ENCODE results near the gene BTBD7.

The BTBD7 gene

DNA sequence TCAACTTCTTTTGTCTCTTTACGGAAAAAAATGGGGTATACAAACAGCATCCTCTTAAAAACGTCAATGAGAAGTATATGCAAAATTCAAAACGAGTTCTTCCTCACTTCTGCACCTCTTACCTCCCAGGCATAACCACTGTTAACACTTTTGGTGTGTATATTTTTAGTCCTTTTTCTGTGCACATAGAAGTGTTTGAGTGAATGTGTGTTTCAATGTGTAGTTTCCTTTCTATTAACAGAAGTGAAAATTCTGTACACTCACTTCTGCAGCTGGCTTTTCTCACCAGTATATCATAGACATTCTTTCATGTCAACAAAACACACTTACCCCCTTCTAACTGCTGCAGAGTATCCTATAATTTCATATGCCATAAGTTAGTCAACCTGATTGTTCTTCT is 120.4 kb downstream of the BTBD7 start:
- Mint-ChIP-seq H3K27me3 (no peaks in the 10 kb centered on the region), H3K27ac (no peak overlapping the region), H3K4me1 (peaks cover 26% of the 10 kb centered on the region), H3K36me3 (peaks cover 8% of the 10 kb centered on the region), H3K4me3 (no peak overlapping the region), H3K9me3 (no peaks in the 10 kb centered on the region)

- Mint-ChIP-seq H3K27ac (peak overlapping the region; percentile 96), H3K27me3 (no peaks in the 10 kb centered on the region), H3K36me3 (peaks cover 6% of the 10 kb centered on the region)
Observed at GRCh38 chr14:93207468-93208308, 125.1 kb downstream of the BTBD7 start.

DNA sequence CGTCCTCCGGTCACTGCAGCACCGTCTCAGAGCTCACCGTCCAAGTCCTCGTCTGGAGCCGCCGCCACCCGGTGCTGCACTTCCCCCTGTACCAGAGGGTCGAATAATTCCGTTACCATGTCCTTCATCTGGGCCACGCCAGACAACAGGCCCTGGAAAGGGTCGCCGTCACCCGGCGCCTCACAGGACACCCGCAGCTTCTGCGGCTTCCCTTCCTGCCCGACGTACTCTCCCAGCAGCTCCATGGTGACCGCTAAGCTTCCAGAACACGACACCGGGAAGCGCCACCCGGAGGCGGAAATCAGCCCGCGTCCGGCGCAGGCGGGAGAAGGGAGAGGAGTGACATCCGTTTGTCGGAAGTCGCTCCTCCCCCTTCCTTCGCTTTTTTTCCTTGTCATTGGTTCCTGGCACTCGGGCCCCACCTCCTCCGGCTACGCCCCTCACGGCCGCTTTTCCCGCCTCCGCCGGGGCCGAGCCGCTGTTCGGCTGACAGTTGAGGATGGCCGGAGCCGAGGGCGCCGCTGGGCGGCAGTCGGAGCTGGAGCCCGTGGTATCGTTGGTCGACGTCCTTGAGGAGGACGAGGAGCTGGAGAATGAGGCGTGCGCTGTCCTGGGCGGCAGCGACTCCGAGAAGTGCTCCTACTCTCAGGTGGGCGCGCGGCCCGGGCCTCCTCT is 125.9 kb downstream of the BTBD7 start, which contains the start of the genes GON7 and UBR7:
GON7 (minus strand) TSS at position 273 of the 675 bp plus-strand sequence; CDS start at position 245, 28 bp downstream.
UBR7 (plus strand) TSS at position 464 of the 675 bp plus-strand sequence; CDS start at position 500, 36 bp downstream.
- Mint-ChIP-seq H3K36me3 (peaks cover 2% of the 10 kb centered on the region), H3K4me1 (peaks cover 57% of the 10 kb centered on the region), H3K27me3 (no peaks in the 10 kb centered on the region)

More at GRCh38 chr14:93207468-93208308, 125.1 kb downstream of the BTBD7 start:
- peaks cover 55% of the 10 kb centered on the region for H3K4me1 Mint-ChIP-seq
- H3K9me3 Mint-ChIP-seq: no peaks in the 10 kb centered on the region
- H3K4me3 Mint-ChIP-seq: peak overlapping the region; percentile 99

GRCh38 chr14:93201155-93201704 is 131.6 kb downstream of the BTBD7 start:
- no peak overlapping the region for H3K27ac Mint-ChIP-seq
- H3K27me3 Mint-ChIP-seq: no peaks in the 10 kb centered on the region
- no peak overlapping the region for H3K4me3 Mint-ChIP-seq
- peaks cover 4% of the 10 kb centered on the region for H3K36me3 Mint-ChIP-seq
- peaks cover 26% of the 10 kb centered on the region for H3K4me1 Mint-ChIP-seq
- no peaks in the 10 kb centered on the region for H3K9me3 Mint-ChIP-seq

More for the DNA sequence above, 125.9 kb downstream of the BTBD7 start, which contains the start of the genes GON7 and UBR7:
- peak within 1 kb of the TSS; percentile 99 for H3K4me3 Mint-ChIP-seq
- no peaks in the 10 kb centered on the region for H3K9me3 Mint-ChIP-seq
- peak within 1 kb of the TSS; percentile 96 for H3K27ac Mint-ChIP-seq

DNA sequence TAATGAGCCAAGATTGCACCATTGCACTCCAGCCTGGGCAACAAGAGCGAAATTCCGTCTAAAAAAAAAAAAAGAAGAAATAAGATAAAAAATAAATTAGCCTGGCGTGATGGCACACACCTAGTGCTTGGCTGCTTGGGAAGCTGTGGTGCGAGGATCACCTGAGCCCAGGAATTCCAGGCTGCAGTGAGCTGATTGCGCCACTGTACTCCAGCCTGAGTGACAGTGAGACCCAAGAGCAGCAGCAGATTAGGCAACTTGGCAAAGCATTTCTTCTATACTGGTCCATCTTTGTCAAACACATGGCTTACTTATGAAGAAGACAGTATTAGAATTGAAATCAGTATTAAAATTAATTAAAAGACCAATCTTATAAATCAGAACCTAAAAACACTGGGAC is 132.3 kb downstream of the BTBD7 start:
- no peak overlapping the region for H3K4me3 Mint-ChIP-seq

DNA sequence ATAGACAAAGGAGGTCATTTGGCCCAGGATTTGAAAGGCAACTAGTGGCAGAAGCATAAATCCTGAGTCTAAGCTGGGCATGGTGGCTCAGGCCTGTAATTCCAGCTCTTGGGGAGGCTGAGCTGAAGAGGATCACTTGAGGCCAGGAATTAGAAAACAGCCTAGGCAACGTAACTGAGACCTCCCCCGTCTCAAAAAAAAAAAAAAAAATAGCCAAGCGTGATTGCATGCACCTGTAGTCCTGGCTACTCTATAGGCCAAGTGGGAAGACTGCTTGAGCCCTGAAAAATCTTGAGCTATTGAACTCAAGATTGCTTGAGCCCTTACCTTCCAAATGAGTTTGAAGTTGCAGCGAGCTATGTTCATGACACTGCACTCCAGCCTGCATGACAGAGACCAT is 133.8 kb downstream of the BTBD7 start:
- H3K4me1 Mint-ChIP-seq: peaks cover 7% of the 10 kb centered on the region
- peaks cover 2% of the 10 kb centered on the region for H3K36me3 Mint-ChIP-seq
- no peaks in the 10 kb centered on the region for H3K27me3 Mint-ChIP-seq
- H3K4me3 Mint-ChIP-seq: no peak overlapping the region
- no peaks in the 10 kb centered on the region for H3K9me3 Mint-ChIP-seq
- no peak overlapping the region for H3K27ac Mint-ChIP-seq

More for the DNA sequence above, 132.3 kb downstream of the BTBD7 start:
- Mint-ChIP-seq H3K9me3 (no peaks in the 10 kb centered on the region), H3K27me3 (no peaks in the 10 kb centered on the region), H3K27ac (no peak overlapping the region), H3K4me1 (peaks cover 19% of the 10 kb centered on the region), H3K36me3 (peaks cover 4% of the 10 kb centered on the region)

GRCh38 chr14:93195316-93195999 is 137.4 kb downstream of the BTBD7 start:
- peaks cover 3% of the 10 kb centered on the region for H3K4me1 Mint-ChIP-seq
- no peak overlapping the region for H3K27ac Mint-ChIP-seq
- H3K27me3 Mint-ChIP-seq: no peaks in the 10 kb centered on the region
- no peaks in the 10 kb centered on the region for H3K9me3 Mint-ChIP-seq
- no peak overlapping the region for H3K4me3 Mint-ChIP-seq
- peaks cover 4% of the 10 kb centered on the region for H3K36me3 Mint-ChIP-seq

Measured in activated naive CD4-positive, alpha-beta T cell treated with anti-CD3 and anti-CD28 coated beads, Interleukin-2, amount 50 U/mL, for 24 hours (primary cell).